Spleen (tissue), 11 donors: ENCODE measurements around the gene PRDM13. TPM values are rescaled to one million over a fixed set of nuclear protein-coding genes. Genes with fewer than 3 reads are reported as not detected.

Experiments
- DNase-seq: peaks from one replicate; pipeline ENCODE4 v3.0.0-alpha.2; 2020
- H3K27ac ChIP-seq, 8 donors: fragments of 200-600 bp; sonication (generic) in 7 of 8; 1 replicate in 4 of 8; 2 replicates in 4 of 8; pipeline versions ENCODE4 v1.5.0 to v1.8.0; 2016 to 2021; ENCODE audit warnings: inconsistent platforms in 4 of 8, mild to moderate bottlenecking in 4 of 8, moderate library complexity in 1 of 8
- H3K27me3 ChIP-seq, 7 donors: fragments of 200-600 bp; sonication (generic) in 6 of 7; replicated peaks in 1 of 7; 1 replicate in 4 of 7; 2 replicates in 3 of 7; pipeline versions ENCODE4 v1.5.0 to v1.8.0; 2016 to 2021; ENCODE audit warnings: inconsistent platforms in 3 of 7, mild to moderate bottlenecking in 1 of 7
- H3K36me3 ChIP-seq, 6 donors: fragments of 200-600 bp; sonication (generic) in 5 of 6; 1 replicate in 4 of 6; 2 replicates in 2 of 6; pipeline versions ENCODE4 v1.5.0 to v1.8.0; 2016 to 2021; ENCODE audit warnings: inconsistent platforms in 2 of 6
- H3K4me1 ChIP-seq, 6 donors: fragments of 200-600 bp; sonication (generic) in 5 of 6; 1 replicate in 3 of 6; 2 replicates in 3 of 6; pipeline versions ENCODE4 v1.5.0 to v1.8.0; 2016 to 2021; ENCODE audit warnings: inconsistent platforms in 3 of 6
- H3K4me3 ChIP-seq, 8 donors: fragments of 200-600 bp; sonication (generic) in 7 of 8; 1 replicate in 4 of 8; 2 replicates in 4 of 8; pipeline versions ENCODE4 v1.5.0 to v1.8.0; 2016 to 2021; ENCODE audit warnings: inconsistent platforms in 4 of 8, mild to moderate bottlenecking in 4 of 8, moderate library complexity in 2 of 8
- H3K9me3 ChIP-seq, 8 donors: fragments of 200-600 bp; sonication (generic) in 7 of 8; 1 replicate in 4 of 8; 2 replicates in 4 of 8; pipeline versions ENCODE4 v1.5.0 to v1.8.0; 2016 to 2021; ENCODE audit warnings: inconsistent platforms in 4 of 8
- POLR2A ChIP-seq, 3 donors: fragments of 450-650 bp; IDR thresholded peaks; one replicate each; pipeline ENCODE4 v1.5.1; 2017; ENCODE audit warnings: antibody characterized with exemption in 3 of 3, mild to moderate bottlenecking in 1 of 3
- POLR2AphosphoS5 ChIP-seq, 3 donors: sonication (generic); formaldehyde crosslinking; IDR thresholded peaks; one replicate each; pipeline ENCODE4 v1.5.1; 2017; ENCODE audit warnings: antibody characterized with exemption in 3 of 3
- WGBS, 5 donors: extraction: QIAGEN DNeasy Blood & Tissue Kit in 3 of 5; methylation state at CpG; one replicate each; pipeline versions ENCODE4 v1.1.5 to v1.1.7; 2013 to 2018; 5-methylcytosine and 5-hydroxymethylcytosine counted together
- intact Hi-C: fragments of 100-400 bp; cut with DNase I; formaldehyde crosslinking; loops from one replicate; pipeline ENCODE4 v1.15.0; 2023; ENCODE audit warnings: low total_unique reads
- polyA plus RNA-seq, 3 donors: library from polyadenylated mRNA; stranded (reverse); fragments of 200-250 nt; gene quantifications; one replicate each; pipeline ENCODE4 v1.2.1, GENCODE V29; 2013
- total RNA-seq, 7 donors: library from RNA; depleted of rRNA in 3 of 7; stranded (reverse); fragments of >200 nt in 3 of 7; fragmentation: NEBNext Ultra II Directional in 4 of 7; extraction: Animal tissue kit (Norgen Biotek cat#: 25700) in 4 of 7; gene quantifications; one replicate each; pipeline versions ENCODE4 v1.1.0 to v1.2.1, GENCODE V29; 2016 to 2021
- TF ChIP-seq, protein P1 (sequence below), 11 experiments: fragments of 200-600 bp in 7 of 11; fragments of 450-650 bp in 4 of 11; sonication (generic) in 4 of 11; IDR thresholded peaks in 8 of 11; conservative IDR thresholded peaks in 3 of 11; 1 replicate in 7 of 11; 2 replicates in 4 of 11; pipeline versions ENCODE4 v1.4.0 to v1.8.0; 2016 to 2021; ENCODE audit warnings: antibody characterized with exemption in 11 of 11, inconsistent platforms in 4 of 11, mild to moderate bottlenecking in 1 of 11
- donor health status: healthy with polysubstance abuse.
- donor health status: DM: no; HTN: no; CAD: no; lungs with moderate emphysema.
- donor health status: DM: no; HTN: no; CAD: no.
- donor health status: Bipolar disorder and iron deficiency.
- donor health status: healthy.
- donor health status: DM: no; HTN: no; CAD: no.
- donor health status: DM: yes; HTN: yes; CAD: no.

PRDM13 gene
- total and polyA plus RNA-seq, 10 donors, result 0.02 TPM; not detected in 9

DNA sequence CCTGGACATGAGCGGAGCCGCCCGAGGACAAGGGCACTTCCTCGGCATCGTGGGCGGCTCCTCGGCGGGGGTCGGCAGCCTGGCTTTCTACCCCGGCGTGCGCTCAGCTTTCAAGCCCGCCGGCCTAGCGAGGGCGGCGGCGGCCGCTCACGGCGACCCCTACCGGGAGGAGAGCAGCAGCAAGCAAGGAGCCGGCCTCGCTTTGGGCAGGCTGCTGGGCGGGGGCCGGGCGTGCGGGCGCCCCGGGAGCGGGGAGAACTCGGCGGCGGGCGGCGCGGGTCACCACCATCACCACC lies 6.7 kb downstream of the PRDM13 start:
- WGBS, 5 donors, result 0 to 1% (median 1%) methylated on average over 19 to 37 of the region's 37 CpGs
- TF ChIP-seq, protein P1, sequence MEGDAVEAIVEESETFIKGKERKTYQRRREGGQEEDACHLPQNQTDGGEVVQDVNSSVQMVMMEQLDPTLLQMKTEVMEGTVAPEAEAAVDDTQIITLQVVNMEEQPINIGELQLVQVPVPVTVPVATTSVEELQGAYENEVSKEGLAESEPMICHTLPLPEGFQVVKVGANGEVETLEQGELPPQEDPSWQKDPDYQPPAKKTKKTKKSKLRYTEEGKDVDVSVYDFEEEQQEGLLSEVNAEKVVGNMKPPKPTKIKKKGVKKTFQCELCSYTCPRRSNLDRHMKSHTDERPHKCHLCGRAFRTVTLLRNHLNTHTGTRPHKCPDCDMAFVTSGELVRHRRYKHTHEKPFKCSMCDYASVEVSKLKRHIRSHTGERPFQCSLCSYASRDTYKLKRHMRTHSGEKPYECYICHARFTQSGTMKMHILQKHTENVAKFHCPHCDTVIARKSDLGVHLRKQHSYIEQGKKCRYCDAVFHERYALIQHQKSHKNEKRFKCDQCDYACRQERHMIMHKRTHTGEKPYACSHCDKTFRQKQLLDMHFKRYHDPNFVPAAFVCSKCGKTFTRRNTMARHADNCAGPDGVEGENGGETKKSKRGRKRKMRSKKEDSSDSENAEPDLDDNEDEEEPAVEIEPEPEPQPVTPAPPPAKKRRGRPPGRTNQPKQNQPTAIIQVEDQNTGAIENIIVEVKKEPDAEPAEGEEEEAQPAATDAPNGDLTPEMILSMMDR (IDR thresholded peaks at IDR 0.05 in 8 of 11, conservative IDR thresholded peaks at IDR 0.05 in 3 of 11), result peak in 7 of 11 experiments; percentile 15 to 65 (median 52)
- TF ChIP-seq POLR2A (IDR thresholded peaks at IDR 0.05), result no peak
- Histone ChIP-seq H3K4me1 (peaks cover 18 to 40% (median 26%) of the 10 kb centered on the region in 6 donors), H3K36me3 (no peaks in the 10 kb centered on the region), H3K27me3 (peaks cover 14 to 100% (median 100%) of the 10 kb centered on the region in 7 donors), H3K9me3 (peaks cover 0 to under 1% (median 0%) of the 10 kb centered on the region in 8 donors), H3K27ac (no peak overlapping the region), H3K4me3 (peak overlapping the region; percentile 37 to 79 (median 60))
- intact Hi-C loops, result no loop called here
- DNase-seq, result peak; percentile 88

GRCh38 chr6:99613705-99614429 lies 7.2 kb downstream of the PRDM13 start:
- no peak for DNase-seq
- 1 to 3% (median 2%) methylated on average over 27 to 82 of the region's 82 CpGs for WGBS, 5 donors
- H3K4me1 ChIP-seq, result peaks cover 18 to 44% (median 26%) of the 10 kb centered on the region in 6 donors
- peak overlapping the region; percentile 37 to 79 (median 60) for H3K4me3 ChIP-seq
- no peaks in the 10 kb centered on the region for H3K36me3 ChIP-seq
- TF ChIP-seq POLR2AphosphoS5 (IDR thresholded peaks at IDR 0.05) (peak in 1 of 3 donors; percentile 23), POLR2A (IDR thresholded peaks at IDR 0.05) (no peak)
- TF ChIP-seq, protein P1 (IDR thresholded peaks at IDR 0.05 in 8 of 11, conservative IDR thresholded peaks at IDR 0.05 in 3 of 11), result peak in 3 of 11 experiments; percentile 9 to 35 (median 20)
- intact Hi-C loops, result no loop called here
- H3K27me3 ChIP-seq, result peaks cover 16 to 100% (median 100%) of the 10 kb centered on the region in 7 donors
- peaks cover 0 to 6% (median 0%) of the 10 kb centered on the region in 8 donors for H3K9me3 ChIP-seq
- no peak overlapping the region for H3K27ac ChIP-seq

DNA sequence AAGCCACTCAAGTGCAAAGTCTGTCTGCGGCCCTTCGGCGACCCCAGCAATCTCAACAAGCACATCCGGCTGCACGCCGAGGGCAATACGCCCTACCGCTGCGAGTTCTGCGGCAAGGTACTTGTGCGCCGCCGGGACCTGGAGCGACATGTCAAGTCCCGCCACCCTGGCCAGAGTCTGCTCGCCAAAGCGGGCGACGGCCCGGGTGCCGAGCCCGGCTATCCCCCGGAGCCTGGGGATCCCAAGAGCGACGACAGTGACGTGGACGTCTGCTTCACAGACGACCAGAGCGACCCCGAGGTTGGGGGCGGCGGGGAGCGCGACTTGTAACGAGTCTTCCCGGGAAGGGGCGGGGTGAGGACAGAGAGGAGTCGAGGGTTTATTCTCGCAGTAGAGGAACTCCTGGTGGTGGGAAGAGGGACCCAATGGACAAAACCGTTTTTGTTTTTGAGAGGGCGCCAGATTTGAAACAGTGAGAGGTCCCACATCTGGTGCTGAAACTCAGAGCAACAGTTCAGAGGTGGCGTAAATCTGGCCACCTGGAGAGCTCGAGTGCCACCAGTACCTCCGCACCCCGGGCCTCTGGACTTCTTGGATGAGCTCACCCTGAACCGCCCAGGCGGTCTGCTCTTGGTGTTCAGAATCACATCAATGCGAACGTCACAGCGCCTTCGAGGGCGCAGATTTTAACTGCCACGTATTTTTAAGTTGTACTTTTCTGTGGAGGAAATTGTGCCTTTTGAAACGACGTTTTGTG lies 8.0 kb downstream of the PRDM13 start:
- peak; percentile 79 for DNase-seq

More for the DNA sequence above, 8.0 kb downstream of the PRDM13 start:
- intact Hi-C loops, result no loop called here
- H3K9me3 ChIP-seq, result peaks cover 0 to 6% (median 0%) of the 10 kb centered on the region in 8 donors
- peaks cover 21 to 100% (median 100%) of the 10 kb centered on the region in 7 donors for H3K27me3 ChIP-seq
- H3K4me1 ChIP-seq, result peaks cover 18 to 49% (median 26%) of the 10 kb centered on the region in 6 donors
- no peak overlapping the region for H3K27ac ChIP-seq
- no peaks in the 10 kb centered on the region for H3K36me3 ChIP-seq
- H3K4me3 ChIP-seq, result peak overlapping the region; percentile 37 to 79 (median 60)
- 4 to 8% (median 5%) methylated on average over 29 to 55 of the region's 55 CpGs for WGBS, 5 donors
- no peak for TF ChIP-seq POLR2AphosphoS5 (IDR thresholded peaks at IDR 0.05)
- TF ChIP-seq, protein P1 (IDR thresholded peaks at IDR 0.05 in 8 of 11, conservative IDR thresholded peaks at IDR 0.05 in 3 of 11), result no peak
- TF ChIP-seq POLR2A (IDR thresholded peaks at IDR 0.05), result no peak
